Fibroblast of lung (primary cell): ENCODE data around the gene SAFB2.
"Not testable (repeated sequence)": the region's sequence is repeated elsewhere in the genome, so short reads cannot be mapped to it uniquely, and the experiment has no call there.

Experiments
- EZH2 ChIP-seq: IDR thresholded peaks from 2 replicates; pipeline ENCODE4 v1.5.1; 2012; ENCODE audit warnings: low read length, control low read depth, mild to moderate bottlenecking; ENCODE audit errors: missing control alignments
- TF ChIP-seq, protein P1 (sequence below), 2 donors: IDR thresholded peaks in 1 of 2; conservative IDR thresholded peaks in 1 of 2; 1 replicate in 1 of 2; 2 replicates in 1 of 2; pipeline ENCODE4 v1.5.1; 2011 to 2012; ENCODE audit warnings: low read length in 2 of 2, control low read depth in 1 of 2, inconsistent platforms in 1 of 2, low read depth in 1 of 2, mild to moderate bottlenecking in 1 of 2

DNA sequence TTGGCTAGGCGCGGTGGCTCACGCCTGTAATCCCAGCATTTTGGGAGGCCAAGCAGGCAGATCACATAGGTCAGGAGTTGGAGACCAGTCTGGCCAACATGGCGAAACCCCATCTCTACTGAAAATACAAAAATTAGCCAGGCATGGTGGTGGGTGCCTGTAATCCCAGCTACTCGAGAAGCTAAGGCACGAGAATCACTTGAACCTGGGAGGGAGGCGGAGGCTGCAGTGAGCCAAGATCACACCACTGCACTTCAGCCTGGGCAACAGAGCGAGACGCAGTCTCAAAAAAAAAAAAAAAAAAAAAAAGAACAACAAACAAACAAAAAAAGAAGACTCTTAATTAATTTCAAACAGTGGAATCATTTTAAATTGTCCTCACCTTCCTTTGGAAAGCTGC is 13.8 kb downstream of the SAFB2 start:
- TF ChIP-seq, protein P1, sequence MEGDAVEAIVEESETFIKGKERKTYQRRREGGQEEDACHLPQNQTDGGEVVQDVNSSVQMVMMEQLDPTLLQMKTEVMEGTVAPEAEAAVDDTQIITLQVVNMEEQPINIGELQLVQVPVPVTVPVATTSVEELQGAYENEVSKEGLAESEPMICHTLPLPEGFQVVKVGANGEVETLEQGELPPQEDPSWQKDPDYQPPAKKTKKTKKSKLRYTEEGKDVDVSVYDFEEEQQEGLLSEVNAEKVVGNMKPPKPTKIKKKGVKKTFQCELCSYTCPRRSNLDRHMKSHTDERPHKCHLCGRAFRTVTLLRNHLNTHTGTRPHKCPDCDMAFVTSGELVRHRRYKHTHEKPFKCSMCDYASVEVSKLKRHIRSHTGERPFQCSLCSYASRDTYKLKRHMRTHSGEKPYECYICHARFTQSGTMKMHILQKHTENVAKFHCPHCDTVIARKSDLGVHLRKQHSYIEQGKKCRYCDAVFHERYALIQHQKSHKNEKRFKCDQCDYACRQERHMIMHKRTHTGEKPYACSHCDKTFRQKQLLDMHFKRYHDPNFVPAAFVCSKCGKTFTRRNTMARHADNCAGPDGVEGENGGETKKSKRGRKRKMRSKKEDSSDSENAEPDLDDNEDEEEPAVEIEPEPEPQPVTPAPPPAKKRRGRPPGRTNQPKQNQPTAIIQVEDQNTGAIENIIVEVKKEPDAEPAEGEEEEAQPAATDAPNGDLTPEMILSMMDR (conservative IDR thresholded peaks at IDR 0.05 in 1 of 2, IDR thresholded peaks at IDR 0.05 in 1 of 2; ENCODE audit: low read depth in 1 of 2, low read length in 2 of 2), result not testable (repeated sequence)
- not testable (repeated sequence) for TF ChIP-seq EZH2
